ENCODE measurements around the gene ELN.

Gene ELN

GRCh38 chr7:74038194-74038961 is 10.4 kb downstream of the ELN start:
- no peak for TF ChIP-seq PKNOX1 (IDR thresholded peaks at IDR 0.05)
- TF ChIP-seq CTBP1 (IDR thresholded peaks at IDR 0.05; ENCODE audit: borderline replicate concordance): no peak
- no peak for TF ChIP-seq SUZ12 (IDR thresholded peaks at IDR 0.05)
- TF ChIP-seq L3MBTL2 (conservative IDR thresholded peaks at IDR 0.05): no peak
- TF ChIP-seq FOXA1 (IDR thresholded peaks at IDR 0.05): no peak
- TF ChIP-seq FOXM1 (IDR thresholded peaks at IDR 0.05; ENCODE audit: borderline replicate concordance): no peak
- no peak for TF ChIP-seq HDGF (IDR thresholded peaks at IDR 0.05; ENCODE audit: borderline replicate concordance)
- TF ChIP-seq NFRKB (IDR thresholded peaks at IDR 0.05): no peak
- no peak for TF ChIP-seq FOXK2 (IDR thresholded peaks at IDR 0.05)
- no peak for TF ChIP-seq TARDBP (IDR thresholded peaks at IDR 0.05)
- TF ChIP-seq ARNT (IDR thresholded peaks at IDR 0.05): no peak
- no peak for TF ChIP-seq ELF4 (IDR thresholded peaks at IDR 0.05)
- no peak for TF ChIP-seq ZNF384 (IDR thresholded peaks at IDR 0.05)
- TF ChIP-seq SP1 (IDR thresholded peaks at IDR 0.05): no peak
- TF ChIP-seq BHLHE40 (IDR thresholded peaks at IDR 0.05; ENCODE audit: borderline replicate concordance): no peak
- no peak for TF ChIP-seq LEF1 (IDR thresholded peaks at IDR 0.05; ENCODE audit: borderline replicate concordance)
- ChIA-PET POLR2A (no interaction called here), CTCF (interaction anchor here (2.8 kb wide), 1 partner anchor 12 kb away, joined by 18 read pairs; no protein-coding TSS in a partner anchor)
- DNase-seq (ENCODE audit: extremely low spot score): no peak

GRCh38 chr7:74039337-74039736 is 11.4 kb downstream of the ELN start:
- ChIA-PET CTCF (interaction anchor here (1.2 kb wide), 1 partner anchor 12 kb away, joined by 3 read pairs; no protein-coding TSS in a partner anchor), POLR2A (no interaction called here)
- no peak for DNase-seq (ENCODE audit: extremely low spot score)
- no peak for TF ChIP-seq CTBP1 (IDR thresholded peaks at IDR 0.05; ENCODE audit: borderline replicate concordance)
- no peak for TF ChIP-seq LEF1 (IDR thresholded peaks at IDR 0.05; ENCODE audit: borderline replicate concordance)
- no peak for TF ChIP-seq FOXK2 (IDR thresholded peaks at IDR 0.05)
- no peak for TF ChIP-seq NFRKB (IDR thresholded peaks at IDR 0.05)
- no peak for TF ChIP-seq L3MBTL2 (conservative IDR thresholded peaks at IDR 0.05)
- TF ChIP-seq HDGF (IDR thresholded peaks at IDR 0.05; ENCODE audit: borderline replicate concordance): no peak
- TF ChIP-seq TARDBP (IDR thresholded peaks at IDR 0.05): no peak
- no peak for TF ChIP-seq PKNOX1 (IDR thresholded peaks at IDR 0.05)
- no peak for TF ChIP-seq BHLHE40 (IDR thresholded peaks at IDR 0.05; ENCODE audit: borderline replicate concordance)
- TF ChIP-seq ARNT (IDR thresholded peaks at IDR 0.05): no peak
- TF ChIP-seq SUZ12 (IDR thresholded peaks at IDR 0.05): no peak
- TF ChIP-seq ELF4 (IDR thresholded peaks at IDR 0.05): no peak
- TF ChIP-seq FOXM1 (IDR thresholded peaks at IDR 0.05; ENCODE audit: borderline replicate concordance): no peak
- no peak for TF ChIP-seq ZNF384 (IDR thresholded peaks at IDR 0.05)
- TF ChIP-seq SP1 (IDR thresholded peaks at IDR 0.05): no peak
- TF ChIP-seq FOXA1 (IDR thresholded peaks at IDR 0.05): no peak

- CTCF ChIA-PET: interaction anchor here (1.2 kb wide), 1 partner anchor 13 kb away, joined by 3 read pairs; no protein-coding TSS in a partner anchor
Observed at GRCh38 chr7:74040101-74040790, 12.3 kb downstream of the ELN start.

GRCh38 chr7:74040791-74041520 is 13.0 kb downstream of the ELN start:
- TF ChIP-seq TARDBP (IDR thresholded peaks at IDR 0.05) (no peak), FOXK2 (IDR thresholded peaks at IDR 0.05) (no peak), SP1 (IDR thresholded peaks at IDR 0.05) (no peak), BHLHE40 (IDR thresholded peaks at IDR 0.05; ENCODE audit: borderline replicate concordance) (no peak), FOXA1 (IDR thresholded peaks at IDR 0.05) (no peak), L3MBTL2 (conservative IDR thresholded peaks at IDR 0.05) (no peak), SUZ12 (IDR thresholded peaks at IDR 0.05) (no peak), ARNT (IDR thresholded peaks at IDR 0.05) (no peak), CTBP1 (IDR thresholded peaks at IDR 0.05; ENCODE audit: borderline replicate concordance) (no peak), PKNOX1 (IDR thresholded peaks at IDR 0.05) (no peak), ZNF384 (IDR thresholded peaks at IDR 0.05) (no peak), FOXM1 (IDR thresholded peaks at IDR 0.05; ENCODE audit: borderline replicate concordance) (no peak), HDGF (IDR thresholded peaks at IDR 0.05; ENCODE audit: borderline replicate concordance) (no peak), LEF1 (IDR thresholded peaks at IDR 0.05; ENCODE audit: borderline replicate concordance) (no peak), ELF4 (IDR thresholded peaks at IDR 0.05) (no peak), NFRKB (IDR thresholded peaks at IDR 0.05) (no peak)
- ChIA-PET CTCF (interaction anchor here (1.2 to 1.4 kb wide), 2 partner anchors 14 kb away, joined by 3 to 5 read pairs; no protein-coding TSS in a partner anchor), POLR2A (no interaction called here)
- no peak for DNase-seq (ENCODE audit: extremely low spot score)

More at GRCh38 chr7:74040101-74040790, 12.3 kb downstream of the ELN start:
- no peak for DNase-seq (ENCODE audit: extremely low spot score)
- POLR2A ChIA-PET: no interaction called here
- TF ChIP-seq CTBP1 (IDR thresholded peaks at IDR 0.05; ENCODE audit: borderline replicate concordance) (no peak), SP1 (IDR thresholded peaks at IDR 0.05) (no peak), BHLHE40 (IDR thresholded peaks at IDR 0.05; ENCODE audit: borderline replicate concordance) (no peak), ZNF384 (IDR thresholded peaks at IDR 0.05) (no peak), PKNOX1 (IDR thresholded peaks at IDR 0.05) (no peak), NFRKB (IDR thresholded peaks at IDR 0.05) (no peak), FOXK2 (IDR thresholded peaks at IDR 0.05) (no peak), L3MBTL2 (conservative IDR thresholded peaks at IDR 0.05) (no peak)
